ENCODE measurements around the gene NMT1. TPM values are rescaled to one million over a fixed set of nuclear protein-coding genes. Genes with fewer than 3 reads are reported as not detected.

Gene NMT1
- total RNA-seq, 1 donor from 2014 or later, result 98.8 TPM

GRCh38 chr17:45147581-45148182, 86.6 kb downstream of the NMT1 start:
- Mint-ChIP-seq H3K9me3 (no peaks in the 10 kb centered on the region), H3K36me3 (peaks cover 4% of the 10 kb centered on the region), H3K27ac (peak overlapping the region; percentile 100), H3K4me1 (ENCODE audit: unreplicated experiment) (peaks cover 40% of the 10 kb centered on the region), H3K27me3 (peaks cover 10% of the 10 kb centered on the region), H3K4me3 (peak overlapping the region; percentile 93)
- no peak for DNase-seq (ENCODE audit: extremely low spot score, unreplicated experiment)
- TF ChIP-seq CTCF (conservative IDR thresholded peaks at IDR 0.05), result no peak

- Mint-ChIP-seq H3K4me1 (ENCODE audit: unreplicated experiment) (peaks cover 40% of the 10 kb centered on the region), H3K9me3 (no peaks in the 10 kb centered on the region), H3K36me3 (peaks cover 4% of the 10 kb centered on the region), H3K27ac (peak within 1 kb of the TSS; percentile 100), H3K27me3 (peaks cover 10% of the 10 kb centered on the region), H3K4me3 (peak within 1 kb of the TSS; percentile 93)
- peak; percentile 100 for DNase-seq (ENCODE audit: extremely low spot score, unreplicated experiment)
- no peak for TF ChIP-seq CTCF (conservative IDR thresholded peaks at IDR 0.05)
Measured at GRCh38 chr17:45148183-45149036, 87.3 kb downstream of the NMT1 start, which contains the start of gene HEXIM1. Gene HEXIM1, plus strand, starts transcription at chr17:45148475. Its CDS starts 716 bp downstream, at chr17:45149191.

- H3K9me3 Mint-ChIP-seq, result no peaks in the 10 kb centered on the region
- TF ChIP-seq CTCF (conservative IDR thresholded peaks at IDR 0.05), result peak; percentile 75
- peaks cover 10% of the 10 kb centered on the region for H3K27me3 Mint-ChIP-seq
- peak overlapping the region; percentile 100 for H3K27ac Mint-ChIP-seq
- DNase-seq (ENCODE audit: extremely low spot score, unreplicated experiment), result peak; percentile 87
- peak overlapping the region; percentile 93 for H3K4me3 Mint-ChIP-seq
- peaks cover 4% of the 10 kb centered on the region for H3K36me3 Mint-ChIP-seq
- H3K4me1 Mint-ChIP-seq (ENCODE audit: unreplicated experiment), result peaks cover 40% of the 10 kb centered on the region
Measured at GRCh38 chr17:45149037-45149668, 88.0 kb downstream of the NMT1 start.

GRCh38 chr17:45149669-45150664, 88.8 kb downstream of the NMT1 start:
- H3K27ac Mint-ChIP-seq, result peak overlapping the region; percentile 100

More at GRCh38 chr17:45149669-45150664, 88.8 kb downstream of the NMT1 start:
- Mint-ChIP-seq H3K36me3 (peaks cover 4% of the 10 kb centered on the region), H3K4me3 (peak overlapping the region; percentile 93), H3K27me3 (peaks cover 10% of the 10 kb centered on the region), H3K9me3 (no peaks in the 10 kb centered on the region), H3K4me1 (ENCODE audit: unreplicated experiment) (peaks cover 40% of the 10 kb centered on the region)
- no peak for DNase-seq (ENCODE audit: extremely low spot score, unreplicated experiment)
- no peak for TF ChIP-seq CTCF (conservative IDR thresholded peaks at IDR 0.05)

All from type B pancreatic cell (in vitro differentiated cells).